Natural killer cell (primary cell): ENCODE results near the gene GPR61. TPM values are rescaled to one million over a fixed set of nuclear protein-coding genes. Genes with fewer than 3 reads are reported as not detected.

Source experiments
- ATAC-seq, 3 donors: fragments of 150-1000 bp in 2 of 3; fragments of 200-7000 bp in 1 of 3; cut with Tn5 transposase; 1 replicate in 1 of 3; 2 replicates in 2 of 3; pipeline ENCODE4 v1.10.0; 2021; ENCODE audit warnings: mild to moderate bottlenecking in 2 of 3, moderate library complexity in 2 of 3
- DNase-seq, 2 donors: peaks; one replicate each; pipeline versions ENCODE4 v3.0.0 to v3.0.0-alpha.2; 2013 to 2021; ENCODE audit warnings: mixed read lengths in 1 of 2
- H3K27ac ChIP-seq: one replicate; pipeline ENCODE4 v1.5.1; 2013; ENCODE audit warnings: mild to moderate bottlenecking, low read length
- H3K27me3 ChIP-seq: one replicate; pipeline ENCODE4 v1.6.1; 2013; ENCODE audit warnings: low read length; ENCODE audit not compliant: control insufficient read depth, insufficient read depth
- H3K36me3 ChIP-seq: one replicate; pipeline ENCODE4 v1.6.1; 2013; ENCODE audit warnings: low read length; ENCODE audit not compliant: control insufficient read depth, insufficient read depth
- H3K4me1 ChIP-seq: one replicate; pipeline ENCODE4 v1.6.1; 2013; ENCODE audit warnings: low read length; ENCODE audit not compliant: control insufficient read depth, insufficient read depth
- H3K4me3 ChIP-seq: one replicate; pipeline ENCODE4 v1.5.1; 2013; ENCODE audit warnings: low read length
- H3K9me3 ChIP-seq: one replicate; pipeline ENCODE4 v1.6.1; 2013; ENCODE audit warnings: low read length; ENCODE audit not compliant: control insufficient read depth, insufficient read depth
- H3K27ac Mint-ChIP-seq, 2 donors: one replicate each; pipeline ENCODE4 v1.8.0; 2022; ENCODE audit warnings: mild to moderate bottlenecking in 2 of 2, mixed read lengths in 2 of 2, moderate library complexity in 1 of 2
- H3K27me3 Mint-ChIP-seq, 2 donors: one replicate each; pipeline ENCODE4 v1.8.0; 2022; ENCODE audit warnings: low read depth in 2 of 2, mixed read lengths in 2 of 2
- H3K36me3 Mint-ChIP-seq: one replicate; pipeline ENCODE4 v1.8.0; 2022; ENCODE audit warnings: mixed read lengths
- H3K4me1 Mint-ChIP-seq, 2 donors: one replicate each; pipeline ENCODE4 v1.8.0; 2022; ENCODE audit warnings: mixed read lengths in 2 of 2
- H3K4me3 Mint-ChIP-seq: one replicate; pipeline ENCODE4 v1.8.0; 2022; ENCODE audit warnings: mild to moderate bottlenecking, moderate library complexity, mixed read lengths
- H3K9me3 Mint-ChIP-seq, 2 donors: one replicate each; pipeline ENCODE4 v1.8.0; 2022; ENCODE audit warnings: mixed read lengths in 2 of 2
- CTCF ChIP-seq: fragments of 200-600 bp; IDR thresholded peaks from one replicate; pipeline ENCODE4 v1.8.0; 2022; ENCODE audit warnings: antibody characterized with exemption
- WGBS: methylation state at CpG from one replicate; pipeline ENCODE4 v1.1.7; 2013; ENCODE audit warnings: missing lambda C conversion rate; ENCODE audit not compliant: insufficient coverage; 5-methylcytosine and 5-hydroxymethylcytosine counted together
- intact Hi-C: fragments of 100-400 bp; cut with micrococcal nuclease; formaldehyde crosslinking; loops from one replicate; pipeline ENCODE4 v1.14.2; 2022
- total RNA-seq, 4 donors: library from RNA; stranded (reverse); fragments of 120-200 nt in 1 of 4; gene quantifications; one replicate each; pipeline versions ENCODE4 v1.2.3 to v1.2.4, GENCODE V29; 2013 to 2022

Gene GPR61
- total RNA-seq, 3 donors from 2014 or later (not counting 1 experiment from before 2014, with no cell fraction given): 0.75 to 0.91 TPM; not detected in 1

- WGBS: 88% methylated on average over 3 of the region's 3 CpGs
- TF ChIP-seq CTCF: no peak
- Mint-ChIP-seq H3K36me3 (no peaks in the 10 kb centered on the region), H3K27ac (no peak overlapping the region), H3K4me3 (no peak overlapping the region), H3K4me1 (peaks cover 34% of the 10 kb centered on the region in 2 donors), H3K27me3 (no peaks in the 10 kb centered on the region), H3K9me3 (no peaks in the 10 kb centered on the region)
- no peaks in the 10 kb centered on the region for H3K9me3 ChIP-seq
- intact Hi-C loops: no loop called here
- no peak overlapping the region for H3K27ac ChIP-seq
- H3K27me3 ChIP-seq: no peaks in the 10 kb centered on the region
- H3K4me1 ChIP-seq: no peaks in the 10 kb centered on the region
- H3K36me3 ChIP-seq: peaks cover 6% of the 10 kb centered on the region
- no peak for ATAC-seq
- DNase-seq: no peak
- no peak overlapping the region for H3K4me3 ChIP-seq
Measured at GRCh38 chr1:109570414-109570813, 30.7 kb downstream of the GPR61 start.

- Histone ChIP-seq H3K4me3 (no peak overlapping the region), H3K36me3 (peaks cover 18% of the 10 kb centered on the region), H3K4me1 (no peaks in the 10 kb centered on the region), H3K27ac (no peak overlapping the region), H3K27me3 (no peaks in the 10 kb centered on the region), H3K9me3 (no peaks in the 10 kb centered on the region)
- peak in 1 of 3 donors; percentile 46 for ATAC-seq
- peaks cover 12 to 20% of the 10 kb centered on the region in 2 donors for H3K4me1 Mint-ChIP-seq
- no peaks in the 10 kb centered on the region for H3K9me3 Mint-ChIP-seq
- DNase-seq: no peak
- WGBS: 18% methylated on average over 1 of the region's 2 CpGs
- no peak for TF ChIP-seq CTCF
- H3K36me3 Mint-ChIP-seq: peaks cover 1% of the 10 kb centered on the region
- peak overlapping the region; percentile 14 to 27 for H3K27ac Mint-ChIP-seq
- intact Hi-C loops: no loop called here
- H3K27me3 Mint-ChIP-seq: no peaks in the 10 kb centered on the region
- no peak overlapping the region for H3K4me3 Mint-ChIP-seq
Measured at GRCh38 chr1:109573785-109574184, 34.1 kb downstream of the GPR61 start.

GRCh38 chr1:109578947-109579443 is 39.3 kb downstream of the GPR61 start:
- Mint-ChIP-seq H3K4me1 (peaks cover 6 to 12% of the 10 kb centered on the region in 2 donors), H3K9me3 (no peaks in the 10 kb centered on the region), H3K27ac (peak overlapping the region; percentile 54 to 60), H3K36me3 (peaks cover 10% of the 10 kb centered on the region), H3K27me3 (no peaks in the 10 kb centered on the region), H3K4me3 (no peak overlapping the region)
- no peak for TF ChIP-seq CTCF
- H3K27me3 ChIP-seq: no peaks in the 10 kb centered on the region
- 97% methylated on average over 3 of the region's 3 CpGs for WGBS
- H3K27ac ChIP-seq: no peak overlapping the region
- intact Hi-C loops: no loop called here
- no peaks in the 10 kb centered on the region for H3K9me3 ChIP-seq
- no peaks in the 10 kb centered on the region for H3K4me1 ChIP-seq
- no peak overlapping the region for H3K4me3 ChIP-seq
- DNase-seq (no peak), ATAC-seq (no peak)
- peaks cover 53% of the 10 kb centered on the region for H3K36me3 ChIP-seq

- peaks cover 10% of the 10 kb centered on the region for H3K36me3 Mint-ChIP-seq
- H3K4me3 ChIP-seq: no peak overlapping the region
- no peak for DNase-seq
- WGBS: 83% methylated on average over 1 of the region's 1 CpG
- no peaks in the 10 kb centered on the region for H3K4me1 ChIP-seq
- H3K4me3 Mint-ChIP-seq: no peak overlapping the region
- ATAC-seq: no peak
- no peaks in the 10 kb centered on the region for H3K9me3 Mint-ChIP-seq
- no peak for TF ChIP-seq CTCF
- peaks cover 55% of the 10 kb centered on the region for H3K36me3 ChIP-seq
- peak overlapping the region; percentile 54 to 60 for H3K27ac Mint-ChIP-seq
- intact Hi-C loops: no loop called here
- H3K27me3 Mint-ChIP-seq: no peaks in the 10 kb centered on the region
- H3K27me3 ChIP-seq: no peaks in the 10 kb centered on the region
- H3K9me3 ChIP-seq: no peaks in the 10 kb centered on the region
- H3K27ac ChIP-seq: no peak overlapping the region
- peaks cover 6 to 12% of the 10 kb centered on the region in 2 donors for H3K4me1 Mint-ChIP-seq
Measured at GRCh38 chr1:109579491-109579890, 39.8 kb downstream of the GPR61 start.
